Body of pancreas (tissue), 4 donors: ENCODE measurements around the gene NAB2.

Experiments
- POLR2A ChIP-seq, 3 donors: fragments of 450-650 bp; IDR thresholded peaks; one replicate each; pipeline ENCODE4 v1.6.1; 2016; ENCODE audit warnings: antibody characterized with exemption in 3 of 3, mild to moderate bottlenecking in 2 of 3
- TF ChIP-seq, protein P1 (sequence below), 7 experiments: fragments of 450-650 bp in 4 of 7; fragments of 200-600 bp in 3 of 7; sonication (generic) in 3 of 7; IDR thresholded peaks; one replicate each; pipeline ENCODE4 v1.5.1; 2016 to 2019; ENCODE audit warnings: antibody characterized with exemption in 7 of 7

DNA sequence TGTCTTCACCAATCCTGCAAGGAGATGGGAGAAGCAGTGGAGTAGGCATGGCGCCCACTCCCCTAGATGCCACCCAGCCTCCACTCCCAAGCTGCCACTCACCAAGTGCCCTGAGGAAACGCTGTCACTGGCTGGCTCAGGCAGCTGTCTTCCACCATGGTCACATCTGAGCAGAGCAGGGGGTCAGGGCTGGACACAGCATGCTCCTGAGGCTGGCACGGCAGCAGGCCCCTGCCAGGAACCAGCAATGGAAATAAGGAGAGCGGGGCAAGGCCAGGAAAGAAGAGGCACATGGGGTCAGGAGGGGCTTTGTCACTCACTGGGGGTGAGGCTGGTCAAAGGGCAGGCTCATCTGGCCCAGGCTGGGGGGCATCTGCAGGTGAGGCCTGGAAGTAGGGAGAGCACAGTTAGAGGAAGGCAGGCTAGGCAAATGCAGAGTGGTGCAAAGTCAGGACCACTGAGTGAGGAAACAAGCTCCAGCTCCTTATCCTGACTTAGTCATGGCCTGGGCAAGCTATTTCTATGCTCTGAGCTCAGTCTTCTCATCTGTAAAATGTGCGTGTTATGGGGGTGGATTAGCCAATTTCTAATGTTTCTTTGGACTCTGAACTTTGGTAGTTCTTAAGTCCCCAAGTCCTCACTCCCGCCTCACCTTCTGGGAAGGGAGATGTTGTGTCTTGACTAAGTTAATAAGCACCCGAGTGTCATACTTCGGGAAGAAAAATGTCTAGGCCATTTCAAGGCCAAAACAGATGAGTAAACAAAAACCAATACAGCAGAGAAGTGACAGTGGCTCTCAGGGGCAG, 8.0 kb downstream of the NAB2 start:
- TF ChIP-seq, protein P1, sequence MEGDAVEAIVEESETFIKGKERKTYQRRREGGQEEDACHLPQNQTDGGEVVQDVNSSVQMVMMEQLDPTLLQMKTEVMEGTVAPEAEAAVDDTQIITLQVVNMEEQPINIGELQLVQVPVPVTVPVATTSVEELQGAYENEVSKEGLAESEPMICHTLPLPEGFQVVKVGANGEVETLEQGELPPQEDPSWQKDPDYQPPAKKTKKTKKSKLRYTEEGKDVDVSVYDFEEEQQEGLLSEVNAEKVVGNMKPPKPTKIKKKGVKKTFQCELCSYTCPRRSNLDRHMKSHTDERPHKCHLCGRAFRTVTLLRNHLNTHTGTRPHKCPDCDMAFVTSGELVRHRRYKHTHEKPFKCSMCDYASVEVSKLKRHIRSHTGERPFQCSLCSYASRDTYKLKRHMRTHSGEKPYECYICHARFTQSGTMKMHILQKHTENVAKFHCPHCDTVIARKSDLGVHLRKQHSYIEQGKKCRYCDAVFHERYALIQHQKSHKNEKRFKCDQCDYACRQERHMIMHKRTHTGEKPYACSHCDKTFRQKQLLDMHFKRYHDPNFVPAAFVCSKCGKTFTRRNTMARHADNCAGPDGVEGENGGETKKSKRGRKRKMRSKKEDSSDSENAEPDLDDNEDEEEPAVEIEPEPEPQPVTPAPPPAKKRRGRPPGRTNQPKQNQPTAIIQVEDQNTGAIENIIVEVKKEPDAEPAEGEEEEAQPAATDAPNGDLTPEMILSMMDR (IDR thresholded peaks at IDR 0.05) = no peak
- no peak for TF ChIP-seq POLR2A (IDR thresholded peaks at IDR 0.05)
